UCSD-AML1 (cell line): ENCODE results near the gene ARAP1.

Experiments used
- DNase-seq: peaks from one replicate; lab custom pipeline; 2025; ENCODE audit not compliant: unreplicated experiment; lab: John Stamatoyannopoulos, UW

The ARAP1 gene

GRCh38 chr11:72668629-72669347, 83.4 kb downstream of the ARAP1 start:
- DNase-seq = no peak

- no peak for DNase-seq
Observed at GRCh38 chr11:72665911-72666472, 86.2 kb downstream of the ARAP1 start.

GRCh38 chr11:72662036-72662435, 90.2 kb downstream of the ARAP1 start:
- no peak for DNase-seq

- DNase-seq = no peak
Observed at GRCh38 chr11:72661486-72661885, 90.7 kb downstream of the ARAP1 start.

GRCh38 chr11:72658989-72659640, 93.1 kb downstream of the ARAP1 start:
- no peak for DNase-seq

- DNase-seq = no peak
Observed at GRCh38 chr11:72657411-72658100, 94.7 kb downstream of the ARAP1 start.

- DNase-seq = no peak
Observed at GRCh38 chr11:72655896-72656464, 96.2 kb downstream of the ARAP1 start.

- no peak for DNase-seq
Observed at GRCh38 chr11:72655014-72655413, 97.2 kb downstream of the ARAP1 start.

GRCh38 chr11:72653649-72654048, 98.6 kb downstream of the ARAP1 start:
- DNase-seq = no peak

GRCh38 chr11:72652873-72653630, 99.2 kb downstream of the ARAP1 start:
- DNase-seq = no peak

- no peak for DNase-seq
Observed at GRCh38 chr11:72652133-72652532, 100.1 kb downstream of the ARAP1 start.

- no peak for DNase-seq
Observed at GRCh38 chr11:72649215-72649976, 102.8 kb downstream of the ARAP1 start.

- no peak for DNase-seq
Observed at GRCh38 chr11:72648384-72649136, 103.6 kb downstream of the ARAP1 start.

GRCh38 chr11:72647882-72648281, 104.3 kb downstream of the ARAP1 start:
- no peak for DNase-seq

GRCh38 chr11:72646472-72646871, 105.7 kb downstream of the ARAP1 start:
- no peak for DNase-seq

GRCh38 chr11:72646024-72646423, 106.2 kb downstream of the ARAP1 start:
- no peak for DNase-seq

GRCh38 chr11:72643547-72643946, 108.7 kb downstream of the ARAP1 start:
- DNase-seq = no peak

- peak; percentile 72 for DNase-seq
Observed at GRCh38 chr11:72642884-72643522, 109.2 kb downstream of the ARAP1 start.
